ENCODE measurements around the gene ZBTB20.

- TF ChIP-seq CTCF (conservative IDR thresholded peaks at IDR 0.05; ENCODE audit: low read depth, low read length) (no peak), POLR2A (IDR thresholded peaks at IDR 0.05; ENCODE audit: low read depth, low read length) (no peak), RAD21 (IDR thresholded peaks at IDR 0.05; ENCODE audit: low read length) (no peak), RFX5 (IDR thresholded peaks at IDR 0.05; ENCODE audit: low read depth, low read length) (no peak), CEBPB (IDR thresholded peaks at IDR 0.05; ENCODE audit: low read depth, low read length) (no peak), MXI1 (IDR thresholded peaks at IDR 0.05; ENCODE audit: borderline replicate concordance, low read depth, low read length) (no peak), CHD1 (IDR thresholded peaks at IDR 0.05; ENCODE audit: low read depth, low read length) (no peak), NFE2L2 (IDR thresholded peaks at IDR 0.05; ENCODE audit: low read depth, low read length) (no peak)
Observed at GRCh38 chr3:114351123-114351821, 795.8 kb downstream of the ZBTB20 start.

Measured in IMR-90 (cell line).